ENCODE results near the gene PIAS3. TPM values are rescaled to one million over a fixed set of nuclear protein-coding genes. Genes with fewer than 3 reads are reported as not detected.

The PIAS3 gene
- total and polyA plus RNA-seq, 10 of the 15 experiments (the other 5 are each of a cell fraction or from before 2014, with no cell fraction given) = 0.85 to 14.9 (median 10.6) TPM

- TF ChIP-seq, protein P1, sequence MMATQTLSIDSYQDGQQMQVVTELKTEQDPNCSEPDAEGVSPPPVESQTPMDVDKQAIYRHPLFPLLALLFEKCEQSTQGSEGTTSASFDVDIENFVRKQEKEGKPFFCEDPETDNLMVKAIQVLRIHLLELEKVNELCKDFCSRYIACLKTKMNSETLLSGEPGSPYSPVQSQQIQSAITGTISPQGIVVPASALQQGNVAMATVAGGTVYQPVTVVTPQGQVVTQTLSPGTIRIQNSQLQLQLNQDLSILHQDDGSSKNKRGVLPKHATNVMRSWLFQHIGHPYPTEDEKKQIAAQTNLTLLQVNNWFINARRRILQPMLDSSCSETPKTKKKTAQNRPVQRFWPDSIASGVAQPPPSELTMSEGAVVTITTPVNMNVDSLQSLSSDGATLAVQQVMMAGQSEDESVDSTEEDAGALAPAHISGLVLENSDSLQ (IDR thresholded peaks at IDR 0.05) = no peak
- TF ChIP-seq, protein P2, sequence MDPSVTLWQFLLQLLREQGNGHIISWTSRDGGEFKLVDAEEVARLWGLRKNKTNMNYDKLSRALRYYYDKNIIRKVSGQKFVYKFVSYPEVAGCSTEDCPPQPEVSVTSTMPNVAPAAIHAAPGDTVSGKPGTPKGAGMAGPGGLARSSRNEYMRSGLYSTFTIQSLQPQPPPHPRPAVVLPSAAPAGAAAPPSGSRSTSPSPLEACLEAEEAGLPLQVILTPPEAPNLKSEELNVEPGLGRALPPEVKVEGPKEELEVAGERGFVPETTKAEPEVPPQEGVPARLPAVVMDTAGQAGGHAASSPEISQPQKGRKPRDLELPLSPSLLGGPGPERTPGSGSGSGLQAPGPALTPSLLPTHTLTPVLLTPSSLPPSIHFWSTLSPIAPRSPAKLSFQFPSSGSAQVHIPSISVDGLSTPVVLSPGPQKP (IDR thresholded peaks at IDR 0.05; ENCODE audit: low read depth, low read length) = no peak
- TF ChIP-seq IRF4 (IDR thresholded peaks at IDR 0.05; ENCODE audit: low read depth, low read length) = no peak
- TF ChIP-seq IKZF1 (conservative IDR thresholded peaks at IDR 0.05) = no peak
Measured at GRCh38 chr1:145805057-145805456, 53.8 kb downstream of the PIAS3 start (continued).

DNA sequence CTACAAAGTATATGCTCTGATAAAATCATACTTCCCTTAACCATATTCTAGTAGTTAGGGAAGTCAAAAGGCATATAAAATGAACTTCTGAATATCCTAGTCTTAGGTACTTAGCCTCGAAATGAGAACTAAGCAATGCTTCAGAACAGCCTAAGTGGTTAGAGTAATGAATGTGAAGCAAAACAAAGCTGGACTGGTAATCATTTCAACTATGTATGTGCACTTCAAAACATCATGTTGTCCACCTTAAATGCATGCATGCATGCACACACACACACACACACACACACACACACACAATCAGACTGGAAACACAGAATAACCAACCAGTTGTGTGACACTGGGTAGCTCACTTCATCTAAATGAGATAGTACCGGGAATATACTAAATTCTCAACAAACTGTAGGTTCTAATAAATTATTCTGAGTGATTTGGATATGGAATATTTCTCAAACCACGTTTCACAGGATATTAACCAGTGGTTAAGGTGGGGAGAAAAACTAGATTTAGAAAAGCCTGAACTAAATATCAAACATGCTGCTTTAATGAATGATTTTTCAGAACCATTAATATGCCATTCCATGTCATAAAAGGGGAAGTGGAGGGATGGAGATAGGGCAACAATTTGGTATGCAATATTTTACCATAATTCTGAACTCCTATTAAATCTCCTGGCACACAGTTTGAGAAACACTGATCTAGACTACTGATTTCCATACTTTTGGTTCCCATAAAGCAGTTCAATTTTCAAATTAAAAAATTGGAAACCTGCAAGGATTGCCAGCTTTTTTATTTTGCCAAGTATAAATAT is 54.4 kb downstream of the PIAS3 start:
- POLR2A ChIA-PET = interaction anchor here (1.4 kb wide), 1 partner anchor 12 kb away, joined by 3 read pairs; no protein-coding TSS in a partner anchor
- ATAC-seq = no peak

More for the DNA sequence above, 54.4 kb downstream of the PIAS3 start:
- ChIA-PET SMC1A (ENCODE audit: uncharacterized antibody, unreplicated experiment) (interaction anchor here (0.9 to 1.4 kb wide), 3 partner anchors 9 to 16 kb away, joined by 3 to 4 read pairs (median 3); no protein-coding TSS in a partner anchor), RAD21 (ENCODE audit: unreplicated experiment) (interaction anchor here (1.2 kb wide), 1 partner anchor 24 kb away, joined by 3 read pairs; no protein-coding TSS in a partner anchor), CTCF (interaction anchor here (0.6 to 1.1 kb wide), 4 partner anchors 14 to 107 kb away, joined by 3 to 4 read pairs (median 4); partner anchors contain the start of gene PIAS3)
- in situ Hi-C loops (cut with MboI) = no loop called here
- FAIRE-seq (no peak), DNase-seq (ENCODE audit: low read depth, low spot score) (no peak)
- Histone ChIP-seq H3K79me2 (ENCODE audit: control insufficient read depth, insufficient read depth, low read length) (peaks cover 10% of the 10 kb centered on the region), H3K27me3 (replicated peaks in 1 of 2; ENCODE audit: control insufficient read depth in 2 of 2, insufficient read depth in 2 of 2, low read length in 1 of 2) (no peaks in the 10 kb centered on the region), H3K4me1 (ENCODE audit: control insufficient read depth, insufficient read depth, low read length) (no peaks in the 10 kb centered on the region; the same call in none of the 2 replicates), H2AFZ (ENCODE audit: control insufficient read depth, low read depth, low read length) (no peak overlapping the region), H4K20me1 (ENCODE audit: control insufficient read depth, insufficient read depth) (no peaks in the 10 kb centered on the region), H3K4me2 (ENCODE audit: control insufficient read depth, insufficient read depth) (no peak overlapping the region), H3K9ac (ENCODE audit: control insufficient read depth, insufficient read depth, low read length) (no peak overlapping the region), H3K27ac (ENCODE audit: control insufficient read depth, insufficient read depth) (no peak overlapping the region), H3K4me3 (no peak overlapping the region), H3K36me3 (ENCODE audit: control insufficient read depth in 2 of 2, insufficient read depth in 2 of 2, low read length in 1 of 2) (no peaks in the 10 kb centered on the region), H3K9me3 (replicated peaks; ENCODE audit: control insufficient read depth, insufficient read depth, low read length) (no peaks in the 10 kb centered on the region; the same call in 2 of the 3 replicates)
- 96% methylated on average over 3 of the region's 3 CpGs for WGBS (ENCODE audit: insufficient coverage, insufficient replicate concordance, low lambda C conversion rate, missing lambda C conversion rate)
- no TSS peak for BruUV-seq (replicated peaks)
- intact Hi-C loops (cut with micrococcal nuclease; ENCODE audit: unreplicated experiment) = no loop called here
- TF ChIP-seq SREBF2 (IDR thresholded peaks at IDR 0.05; ENCODE audit: low read length) (no peak), NR2C2 (IDR thresholded peaks at IDR 0.05; ENCODE audit: borderline replicate concordance, control insufficient read depth, insufficient read length, low read depth) (no peak), HDAC2 (IDR thresholded peaks at IDR 0.05) (no peak), ZBED1 (IDR thresholded peaks at IDR 0.05; ENCODE audit: borderline replicate concordance) (no peak), SPI1 (IDR thresholded peaks at IDR 0.05; ENCODE audit: borderline replicate concordance, insufficient read depth, low read depth, low read length) (peak; percentile 46; the same call in 1 of the 2 replicates)
- TF ChIP-seq, protein P3, sequence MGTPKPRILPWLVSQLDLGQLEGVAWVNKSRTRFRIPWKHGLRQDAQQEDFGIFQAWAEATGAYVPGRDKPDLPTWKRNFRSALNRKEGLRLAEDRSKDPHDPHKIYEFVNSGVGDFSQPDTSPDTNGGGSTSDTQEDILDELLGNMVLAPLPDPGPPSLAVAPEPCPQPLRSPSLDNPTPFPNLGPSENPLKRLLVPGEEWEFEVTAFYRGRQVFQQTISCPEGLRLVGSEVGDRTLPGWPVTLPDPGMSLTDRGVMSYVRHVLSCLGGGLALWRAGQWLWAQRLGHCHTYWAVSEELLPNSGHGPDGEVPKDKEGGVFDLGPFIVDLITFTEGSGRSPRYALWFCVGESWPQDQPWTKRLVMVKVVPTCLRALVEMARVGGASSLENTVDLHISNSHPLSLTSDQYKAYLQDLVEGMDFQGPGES (IDR thresholded peaks at IDR 0.05) = no peak
